Keratinocyte (primary cell): ENCODE data around the gene BTBD17. TPM values are rescaled to one million over a fixed set of nuclear protein-coding genes. Genes with fewer than 3 reads are reported as not detected.

Source experiments
- DNase-seq: peaks from one replicate; pipeline ENCODE4 v3.0.0-alpha.2; 2011; ENCODE audit warnings: low read depth, missing footprints, low spot score
- FAIRE-seq: peaks from 2 replicates; lab custom pipeline; 2011; peaks lifted over from hg19 to GRCh38; lab: Jason Lieb, UNC
- H2AFZ ChIP-seq: 2 replicates; pipeline ENCODE4 v1.6.0; 2012; ENCODE audit warnings: low read length, control low read depth, inconsistent platforms; ENCODE audit not compliant: control insufficient read depth
- H3K27ac ChIP-seq: 2 replicates; pipeline ENCODE4 v1.5.1; 2011; ENCODE audit warnings: low read length; ENCODE audit not compliant: control insufficient read depth, insufficient read depth
- H3K27me3 ChIP-seq: 3 replicates; pipeline ENCODE4 v1.6.0; 2011; ENCODE audit warnings: low read length; ENCODE audit not compliant: control insufficient read depth, insufficient read depth; ENCODE audit errors: extremely low read depth
- H3K36me3 ChIP-seq, 2 experiments: 2 replicates in 1 of 2; 3 replicates in 1 of 2; pipeline ENCODE4 v1.5.1; 2011; ENCODE audit warnings: low read length in 2 of 2, mild to moderate bottlenecking in 1 of 2; ENCODE audit not compliant: control insufficient read depth in 2 of 2, insufficient read depth in 2 of 2; ENCODE audit errors: extremely low read depth in 1 of 2
- H3K4me1 ChIP-seq: 3 replicates; pipeline ENCODE4 v1.5.1; 2011; ENCODE audit warnings: low read length; ENCODE audit not compliant: control insufficient read depth, insufficient read depth; ENCODE audit errors: extremely low read depth
- H3K4me2 ChIP-seq: 3 replicates; pipeline ENCODE4 v1.6.0; 2011; ENCODE audit warnings: low read depth, low read length; ENCODE audit not compliant: control insufficient read depth, insufficient read depth; ENCODE audit errors: extremely low read depth
- H3K4me3 ChIP-seq, 3 experiments: fragments of 200-600 bp in 1 of 3; sonication (generic) in 1 of 3; 2 replicates in 2 of 3; 3 replicates in 1 of 3; pipeline ENCODE4 v1.5.1; 2011 to 2016; ENCODE audit warnings: low read length in 3 of 3, mild to moderate bottlenecking in 3 of 3, control low read depth in 2 of 3, inconsistent platforms in 1 of 3, low read depth in 1 of 3, mixed read lengths in 1 of 3, mixed run types in 1 of 3, moderate library complexity in 1 of 3; ENCODE audit not compliant: control insufficient read depth in 2 of 3, insufficient read depth in 2 of 3; ENCODE audit errors: extremely low read depth in 1 of 3
- H3K79me2 ChIP-seq: 2 replicates; pipeline ENCODE4 v1.6.0; 2012; ENCODE audit warnings: low read length; ENCODE audit not compliant: control insufficient read depth, insufficient read depth
- H3K9ac ChIP-seq: 3 replicates; pipeline ENCODE4 v1.6.0; 2011; ENCODE audit warnings: low read length; ENCODE audit not compliant: control insufficient read depth, insufficient read depth; ENCODE audit errors: extremely low read depth
- H3K9me1 ChIP-seq: 3 replicates; pipeline ENCODE4 v1.6.0; 2011; ENCODE audit warnings: low read length; ENCODE audit not compliant: control insufficient read depth, insufficient read depth; ENCODE audit errors: extremely low read depth
- H3K9me3 ChIP-seq: 2 replicates; pipeline ENCODE4 v1.5.1; 2012; ENCODE audit warnings: low read depth, low read length; ENCODE audit not compliant: control insufficient read depth
- H4K20me1 ChIP-seq: 3 replicates; pipeline ENCODE4 v1.6.0; 2011; ENCODE audit warnings: low read length; ENCODE audit not compliant: control insufficient read depth, insufficient read depth; ENCODE audit errors: extremely low read depth
- EZH2 ChIP-seq: IDR thresholded peaks from one replicate; pipeline ENCODE4 v1.6.1; 2012; ENCODE audit warnings: inconsistent platforms, mild to moderate bottlenecking, low read length, moderate library complexity
- dilution Hi-C: fragments of 300-500 bp; cut with MboI; formaldehyde crosslinking; loops from one replicate; pipeline ENCODE4 v1.7.0; 2020; ENCODE audit warnings: low sequenced_read_pairs; ENCODE audit not compliant: extremely low pct_ligation_motif_present
- polyA plus RNA-seq, 5 experiments: library from polyadenylated mRNA; depleted of rRNA in 3 of 5; stranded (reverse) in 3 of 5; stranded (forward) in 1 of 5; unstranded in 1 of 5; fragments of >200 nt; gene quantifications; 1 replicate in 1 of 5; 2 replicates in 3 of 5; 3 replicates in 1 of 5; pipeline versions ENCODE4 v1.2.1 to v1.2.3, GENCODE V29; 2011 to 2012; ENCODE audit warnings: missing spikeins in 2 of 5, low read depth in 1 of 5, low replicate concordance in 1 of 5
- TF ChIP-seq, protein P1 (sequence below), 3 experiments: IDR thresholded peaks in 1 of 3; conservative IDR thresholded peaks in 1 of 3; optimal IDR thresholded peaks in 1 of 3; 2 replicates in 2 of 3; 3 replicates in 1 of 3; pipeline versions ENCODE3 to v1.5.1; 2011; ENCODE audit warnings: low read length in 3 of 3, mild to moderate bottlenecking in 3 of 3, moderate library complexity in 2 of 3, control low read depth in 1 of 3, inconsistent platforms in 1 of 3; ENCODE audit not compliant: insufficient read depth in 2 of 3; ENCODE audit errors: extremely low read depth in 1 of 3

The BTBD17 gene
- polyA plus RNA-seq, 1 donor (not counting 4 experiments of a cell fraction or from before 2014, with no cell fraction given), result not detected

DNA sequence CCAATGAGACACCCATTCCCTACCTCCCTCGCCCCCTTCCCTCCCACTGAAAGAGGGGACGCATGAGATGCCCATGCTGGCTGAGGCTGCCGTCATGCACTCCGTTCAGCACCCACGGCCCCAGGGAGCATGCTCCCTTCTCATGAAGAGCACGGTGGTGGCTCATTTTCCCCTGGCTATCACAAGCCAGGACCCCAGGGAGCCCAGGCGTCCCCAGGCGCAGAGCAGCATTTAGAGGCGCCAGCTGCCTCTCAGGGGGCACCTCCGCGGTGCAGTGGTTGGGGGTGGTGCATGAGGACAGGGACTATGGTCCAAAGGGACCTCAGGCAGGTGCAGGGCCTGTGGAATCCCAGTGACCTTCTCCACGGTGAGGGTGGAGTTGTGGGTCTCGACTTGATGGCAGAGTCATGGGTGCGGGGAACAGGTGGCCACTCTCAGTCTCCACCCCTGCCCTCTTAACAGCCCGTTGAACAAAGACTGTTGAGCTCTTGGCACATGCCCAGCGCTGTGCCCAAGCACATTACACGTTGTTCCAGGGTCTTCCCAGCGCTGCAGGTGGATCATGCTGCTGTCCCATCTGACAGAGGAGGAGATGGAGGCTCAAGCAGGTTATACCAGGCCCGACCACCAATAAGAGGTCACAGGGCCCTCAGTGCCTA is 22.0 kb downstream of the BTBD17 start:
- no peaks in the 10 kb centered on the region for H3K36me3 ChIP-seq
- no peak overlapping the region for H3K4me3 ChIP-seq
- TF ChIP-seq EZH2, result no peak
- TF ChIP-seq, protein P1, sequence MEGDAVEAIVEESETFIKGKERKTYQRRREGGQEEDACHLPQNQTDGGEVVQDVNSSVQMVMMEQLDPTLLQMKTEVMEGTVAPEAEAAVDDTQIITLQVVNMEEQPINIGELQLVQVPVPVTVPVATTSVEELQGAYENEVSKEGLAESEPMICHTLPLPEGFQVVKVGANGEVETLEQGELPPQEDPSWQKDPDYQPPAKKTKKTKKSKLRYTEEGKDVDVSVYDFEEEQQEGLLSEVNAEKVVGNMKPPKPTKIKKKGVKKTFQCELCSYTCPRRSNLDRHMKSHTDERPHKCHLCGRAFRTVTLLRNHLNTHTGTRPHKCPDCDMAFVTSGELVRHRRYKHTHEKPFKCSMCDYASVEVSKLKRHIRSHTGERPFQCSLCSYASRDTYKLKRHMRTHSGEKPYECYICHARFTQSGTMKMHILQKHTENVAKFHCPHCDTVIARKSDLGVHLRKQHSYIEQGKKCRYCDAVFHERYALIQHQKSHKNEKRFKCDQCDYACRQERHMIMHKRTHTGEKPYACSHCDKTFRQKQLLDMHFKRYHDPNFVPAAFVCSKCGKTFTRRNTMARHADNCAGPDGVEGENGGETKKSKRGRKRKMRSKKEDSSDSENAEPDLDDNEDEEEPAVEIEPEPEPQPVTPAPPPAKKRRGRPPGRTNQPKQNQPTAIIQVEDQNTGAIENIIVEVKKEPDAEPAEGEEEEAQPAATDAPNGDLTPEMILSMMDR (optimal IDR thresholded peaks at IDR 0.05 in 1 of 3, IDR thresholded peaks at IDR 0.05 in 1 of 3, conservative IDR thresholded peaks at IDR 0.05 in 1 of 3; ENCODE audit: extremely low read depth in 1 of 3, insufficient read depth in 2 of 3, low read length in 3 of 3), result no peak
- dilution Hi-C loops, result no loop called here
- no peak overlapping the region for H3K9ac ChIP-seq
- no peak overlapping the region for H3K27ac ChIP-seq
- no peaks in the 10 kb centered on the region for H3K79me2 ChIP-seq
- H3K4me2 ChIP-seq, result no peak overlapping the region
- H3K4me1 ChIP-seq, result no peaks in the 10 kb centered on the region
- H4K20me1 ChIP-seq, result no peaks in the 10 kb centered on the region
- no peaks in the 10 kb centered on the region for H3K9me1 ChIP-seq
- DNase-seq, result no peak
- peaks cover 20% of the 10 kb centered on the region for H3K27me3 ChIP-seq
- FAIRE-seq, result no peak
- no peak overlapping the region for H2AFZ ChIP-seq
- no peaks in the 10 kb centered on the region for H3K9me3 ChIP-seq

DNA sequence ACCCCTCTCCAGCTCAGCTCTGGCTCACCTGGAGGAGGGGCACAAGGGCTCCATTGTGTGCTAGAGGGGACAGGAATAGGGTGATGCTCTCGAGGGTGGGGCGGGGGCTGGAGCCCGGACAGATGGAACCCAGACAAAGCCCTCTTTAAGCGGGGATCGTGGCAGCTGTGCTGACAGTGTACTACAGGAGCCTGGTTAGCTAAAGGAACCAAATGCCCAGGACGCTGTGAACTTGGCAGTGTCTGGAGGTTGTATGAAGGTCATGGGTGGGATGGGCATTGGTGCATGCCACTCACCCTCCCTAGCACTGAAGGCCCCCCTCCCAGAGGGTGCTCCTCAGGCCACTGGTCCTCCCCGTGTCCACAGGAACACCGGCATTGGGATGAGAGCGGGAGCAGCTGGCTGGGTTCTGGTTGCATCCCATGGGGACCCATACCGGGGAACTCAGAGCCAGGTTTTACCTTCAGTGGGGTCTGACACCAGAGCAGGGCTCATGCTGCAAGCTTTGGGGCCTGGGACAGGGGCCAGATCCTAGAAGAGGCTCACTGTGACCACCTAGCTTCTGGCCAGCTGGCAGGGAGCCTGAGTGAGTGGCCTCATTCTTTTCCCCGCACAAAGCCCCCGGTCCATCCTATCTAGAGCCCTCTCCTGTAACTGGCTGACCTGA is 23.7 kb downstream of the BTBD17 start:
- H3K79me2 ChIP-seq, result no peaks in the 10 kb centered on the region
- no peaks in the 10 kb centered on the region for H3K9me3 ChIP-seq
- TF ChIP-seq, protein P1 (optimal IDR thresholded peaks at IDR 0.05 in 1 of 3, IDR thresholded peaks at IDR 0.05 in 1 of 3, conservative IDR thresholded peaks at IDR 0.05 in 1 of 3; ENCODE audit: extremely low read depth in 1 of 3, insufficient read depth in 2 of 3, low read length in 3 of 3), result no peak
- TF ChIP-seq EZH2, result no peak
- H3K9ac ChIP-seq, result no peak overlapping the region
- H3K27me3 ChIP-seq, result peaks cover 23% of the 10 kb centered on the region
- FAIRE-seq, result no peak
- no peaks in the 10 kb centered on the region for H3K36me3 ChIP-seq
- no peak overlapping the region for H3K4me2 ChIP-seq
- H3K4me1 ChIP-seq, result no peaks in the 10 kb centered on the region
- H2AFZ ChIP-seq, result no peak overlapping the region
- no peaks in the 10 kb centered on the region for H3K9me1 ChIP-seq
- H3K4me3 ChIP-seq, result no peak overlapping the region
- no peaks in the 10 kb centered on the region for H4K20me1 ChIP-seq
- no peak overlapping the region for H3K27ac ChIP-seq
- no peak for DNase-seq
- dilution Hi-C loops, result no loop called here
